SU-DHL-6 (cell line): ENCODE results near the gene PDE3A.

Source experiments
- CTCF ChIP-seq: fragments of 200-600 bp; sonication (generic); IDR thresholded peaks from one replicate; pipeline ENCODE4 v1.5.1; 2017; ENCODE audit warnings: antibody characterized with exemption, mild to moderate bottlenecking, low read length, moderate library complexity; ENCODE audit not compliant: insufficient read depth, poor library complexity, severe bottlenecking
- EZH2phosphoT487 ChIP-seq: fragments of 200-600 bp; sonication (generic), shearing (Covaris generic); conservative IDR thresholded peaks from 2 replicates; pipeline ENCODE4 v1.6.1; 2018; ENCODE audit warnings: mild to moderate bottlenecking, antibody characterized with exemption, low read length, moderate library complexity, mixed read lengths

DNA sequence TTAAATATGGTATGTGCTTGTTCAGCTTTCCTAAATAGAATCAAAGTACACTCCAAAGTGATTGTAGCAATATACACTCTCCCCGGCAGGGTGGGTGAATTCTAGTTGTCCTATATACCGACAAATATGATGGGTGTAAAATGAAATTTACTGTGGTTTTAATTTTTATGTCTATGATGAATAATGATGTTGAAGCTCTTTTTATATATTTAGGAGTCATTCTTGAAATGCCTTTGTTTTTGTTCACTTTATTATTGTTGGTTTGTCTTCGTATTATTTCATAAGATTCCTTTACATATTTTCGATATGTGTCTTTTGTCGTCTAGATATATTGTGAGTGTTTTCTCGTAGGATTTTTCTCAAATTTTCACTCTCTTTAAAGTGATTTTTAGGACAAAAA, 105.7 kb downstream of the PDE3A start:
- TF ChIP-seq CTCF (no peak), EZH2phosphoT487 (no peak)
